ENCODE results near the gene SHC2. TPM values are rescaled to one million over a fixed set of nuclear protein-coding genes. Genes with fewer than 3 reads are reported as not detected.
"Not testable (repeated sequence)": the region's sequence is repeated elsewhere in the genome, so short reads cannot be mapped to it uniquely, and the experiment has no call there.

The SHC2 gene
- polyA plus RNA-seq, 1 of the 3 experiments (the other 2 are of a cell fraction) = 0.64 TPM

DNA sequence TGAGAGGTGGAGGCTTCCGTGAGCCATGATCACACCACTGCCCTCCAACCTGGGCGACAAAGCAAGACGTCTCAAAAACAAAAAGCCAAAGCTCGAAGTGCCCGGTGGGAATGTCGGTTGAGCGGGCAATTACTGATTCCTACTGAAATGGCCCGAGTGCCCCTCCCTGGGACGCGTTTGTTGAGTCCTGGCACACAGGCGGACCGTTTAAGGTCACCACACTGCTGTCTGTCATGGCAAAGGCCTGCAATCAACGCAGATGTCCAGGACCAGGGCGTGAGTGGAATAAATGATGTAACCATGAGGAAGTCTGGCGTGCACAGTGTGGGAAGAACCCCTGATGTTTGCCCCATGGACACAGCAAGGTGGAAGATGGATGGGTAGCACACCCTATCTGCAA is 32.7 kb downstream of the SHC2 start:
- TF ChIP-seq ELF1 (IDR thresholded peaks at IDR 0.05) (no peak), CHD2 (IDR thresholded peaks at IDR 0.05; ENCODE audit: low read length, partially characterized antibody) (no peak), NRF1 (IDR thresholded peaks at IDR 0.05; ENCODE audit: low read depth, low read length) (no peak), EZH2phosphoT487 (IDR thresholded peaks at IDR 0.05; ENCODE audit: borderline replicate concordance, low read depth) (no peak), TEAD4 (IDR thresholded peaks at IDR 0.05; ENCODE audit: borderline replicate concordance, insufficient read depth) (no peak), USF1 (IDR thresholded peaks at IDR 0.05; ENCODE audit: borderline replicate concordance, low read depth) (no peak), NFIC (IDR thresholded peaks at IDR 0.05; ENCODE audit: borderline replicate concordance) (no peak), SIN3A (IDR thresholded peaks at IDR 0.05; ENCODE audit: borderline replicate concordance, low read depth, low read length) (no peak)
- TF ChIP-seq, protein P1, sequence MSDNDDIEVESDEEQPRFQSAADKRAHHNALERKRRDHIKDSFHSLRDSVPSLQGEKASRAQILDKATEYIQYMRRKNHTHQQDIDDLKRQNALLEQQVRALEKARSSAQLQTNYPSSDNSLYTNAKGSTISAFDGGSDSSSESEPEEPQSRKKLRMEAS (IDR thresholded peaks at IDR 0.05; ENCODE audit: low read depth) = no peak
- POLR2A ChIA-PET = no interaction called here

DNA sequence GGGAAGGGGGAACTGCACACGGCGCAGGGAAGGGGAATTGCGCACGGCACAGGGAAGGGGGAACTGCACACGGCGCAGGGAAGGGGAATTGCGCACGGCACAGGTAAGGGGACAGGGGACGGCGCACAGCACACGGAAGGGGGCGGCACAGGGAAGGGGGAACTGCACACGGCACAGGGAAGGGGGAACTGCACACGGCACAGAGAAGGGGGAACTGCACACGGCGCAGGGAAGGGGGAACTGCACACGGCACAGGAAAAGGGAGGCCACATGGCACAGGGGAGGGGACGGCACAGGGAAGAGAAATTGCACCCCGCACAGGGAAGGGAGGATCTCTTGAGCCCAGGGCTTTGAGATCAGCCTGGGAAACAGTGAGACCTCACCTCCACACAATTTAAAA is 33.2 kb downstream of the SHC2 start:
- H3K9me2 ChIP-seq; H2AFZ ChIP-seq (ENCODE audit: low read depth); H4K20me1 ChIP-seq (ENCODE audit: insufficient read depth); H3K4me2 ChIP-seq; H3K9me3 ChIP-seq; DNase-seq; H3K9ac ChIP-seq; H3K36me3 ChIP-seq (replicated peaks in 1 of 2; ENCODE audit: control insufficient read depth in 1 of 2, insufficient read depth in 2 of 2, low read length in 1 of 2); H3K79me2 ChIP-seq (ENCODE audit: insufficient read depth); H3K27ac ChIP-seq (ENCODE audit: low read depth in 2 of 2, low read length in 1 of 2); H3K4me3 ChIP-seq (ENCODE audit: low read depth in 2 of 2, low read length in 1 of 2); H3F3A ChIP-seq (replicated peaks; ENCODE audit: insufficient read depth); H3K27me3 ChIP-seq (ENCODE audit: insufficient read depth): not testable (repeated sequence)
- WGBS (ENCODE audit: low lambda C conversion rate) = 51% methylated on average over 18 of the region's 19 CpGs
- ChIA-PET POLR2A (interaction anchor here (1.0 to 1.2 kb wide), 2 partner anchors 8 to 26 kb away, joined by 3 to 4 read pairs; no protein-coding TSS in a partner anchor), CTCF (interaction anchor here (1.2 kb wide), 1 partner anchor 68 kb away, joined by 3 read pairs; no protein-coding TSS in a partner anchor)
- H3K4me1 ChIP-seq (ENCODE audit: control insufficient read depth in 1 of 2, insufficient read depth in 2 of 2, low read depth in 1 of 2, low read length in 1 of 2) = peaks cover 0 to 12% of the 10 kb centered on the region in 2 experiments; a peak in 1 of 4 replicates

More for the DNA sequence above, 32.7 kb downstream of the SHC2 start:
- Histone ChIP-seq H3K9me3 (no peaks in the 10 kb centered on the region), H3K27ac (ENCODE audit: low read depth in 2 of 2, low read length in 1 of 2) (no peak overlapping the region), H3K9ac (no peak overlapping the region), H3F3A (replicated peaks; ENCODE audit: insufficient read depth) (no peaks in the 10 kb centered on the region), H3K36me3 (replicated peaks in 1 of 2; ENCODE audit: control insufficient read depth in 1 of 2, insufficient read depth in 2 of 2, low read length in 1 of 2) (no peaks in the 10 kb centered on the region), H3K79me2 (ENCODE audit: insufficient read depth) (no peaks in the 10 kb centered on the region), H3K27me3 (ENCODE audit: insufficient read depth) (no peaks in the 10 kb centered on the region), H2AFZ (ENCODE audit: low read depth) (no peak overlapping the region), H4K20me1 (ENCODE audit: insufficient read depth) (no peaks in the 10 kb centered on the region), H3K4me3 (ENCODE audit: low read depth in 2 of 2, low read length in 1 of 2) (no peak overlapping the region), H3K9me2 (no peaks in the 10 kb centered on the region), H3K4me2 (no peak overlapping the region), H3K4me1 (ENCODE audit: control insufficient read depth in 1 of 2, insufficient read depth in 2 of 2, low read depth in 1 of 2, low read length in 1 of 2) (peaks cover 0 to 12% of the 10 kb centered on the region in 2 experiments; a peak in 1 of 4 replicates)
- 80% methylated on average over 15 of the region's 15 CpGs for WGBS (ENCODE audit: low lambda C conversion rate)
- CTCF ChIA-PET = no interaction called here
- no peak for DNase-seq

DNA sequence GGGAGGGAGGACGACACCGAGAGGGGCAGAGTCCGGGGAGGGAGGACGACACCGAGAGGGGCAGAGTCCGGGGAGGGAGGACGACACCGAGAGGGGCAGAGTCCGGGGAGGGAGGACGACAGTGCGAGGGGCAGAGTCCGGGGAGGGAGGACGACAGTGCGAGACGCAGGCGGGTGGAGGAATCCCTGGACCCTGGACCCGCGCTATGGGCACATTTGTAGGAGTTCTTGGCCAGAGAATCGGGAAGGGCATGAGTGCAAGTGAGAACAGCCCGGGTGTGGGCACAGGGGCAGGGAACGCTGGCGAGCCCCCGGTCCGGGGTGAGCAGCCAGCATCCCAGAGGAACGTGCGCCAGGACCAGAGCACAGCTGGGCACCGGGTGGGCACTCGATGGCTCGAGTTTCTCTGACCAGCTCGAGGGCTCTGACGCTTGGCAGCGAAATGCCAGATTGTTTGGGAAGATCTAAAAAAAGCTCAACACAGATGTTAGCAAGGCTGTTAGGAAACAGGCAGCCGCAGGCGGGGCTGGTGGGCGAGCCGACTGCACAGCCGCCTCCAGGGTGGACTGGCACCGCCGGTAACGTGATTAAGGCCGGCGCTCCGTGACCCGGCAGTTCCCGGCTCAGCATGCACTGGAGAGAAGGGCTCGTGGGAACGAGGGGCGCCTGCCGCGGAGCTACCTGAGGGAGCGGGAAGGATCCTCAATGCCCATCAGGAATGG is 33.9 kb downstream of the SHC2 start:
- no peak overlapping the region for H2AFZ ChIP-seq (ENCODE audit: low read depth)

More for the DNA sequence above, 33.9 kb downstream of the SHC2 start:
- Histone ChIP-seq H3K9ac (no peak overlapping the region), H3F3A (replicated peaks; ENCODE audit: insufficient read depth) (no peaks in the 10 kb centered on the region), H3K36me3 (replicated peaks in 1 of 2; ENCODE audit: control insufficient read depth in 1 of 2, insufficient read depth in 2 of 2, low read length in 1 of 2) (no peaks in the 10 kb centered on the region), H3K4me3 (ENCODE audit: low read depth in 2 of 2, low read length in 1 of 2) (no peak overlapping the region; a peak in 1 of 4 replicates), H3K4me2 (no peak overlapping the region), H3K4me1 (ENCODE audit: control insufficient read depth in 1 of 2, insufficient read depth in 2 of 2, low read depth in 1 of 2, low read length in 1 of 2) (peaks cover 0 to 12% of the 10 kb centered on the region in 2 experiments; a peak in 1 of 4 replicates), H4K20me1 (ENCODE audit: insufficient read depth) (no peaks in the 10 kb centered on the region), H3K27me3 (ENCODE audit: insufficient read depth) (no peaks in the 10 kb centered on the region), H3K79me2 (ENCODE audit: insufficient read depth) (no peaks in the 10 kb centered on the region), H3K9me3 (no peaks in the 10 kb centered on the region), H3K27ac (ENCODE audit: low read depth in 2 of 2, low read length in 1 of 2) (peak overlapping the region in 1 of 2 experiments; percentile 64; a peak in 1 of 4 replicates), H3K9me2 (no peaks in the 10 kb centered on the region)
- ChIA-PET CTCF (interaction anchor here (0.7 to 1.2 kb wide), 3 partner anchors 9 to 84 kb away, joined by 3 read pairs; no protein-coding TSS in a partner anchor), POLR2A (interaction anchor here (1.0 to 1.2 kb wide), 2 partner anchors 9 to 25 kb away, joined by 3 to 4 read pairs; no protein-coding TSS in a partner anchor)
- TF ChIP-seq GATA2 (CRISPR knock-in tag; IDR thresholded peaks at IDR 0.05) (peak; percentile 37; the same call in 1 of the 2 replicates), CHD2 (IDR thresholded peaks at IDR 0.05; ENCODE audit: low read length, partially characterized antibody) (no peak), FOXJ3 (CRISPR knock-in tag; IDR thresholded peaks at IDR 0.05) (peak; percentile 40; the same call in 1 of the 2 replicates)
- peak; percentile 89 for DNase-seq
- WGBS (ENCODE audit: low lambda C conversion rate) = 32% methylated on average over 28 of the region's 51 CpGs
